Measurements from ENCODE around the gene PROCR.
"Not testable (repeated sequence)": the region's sequence is repeated elsewhere in the genome, so short reads cannot be mapped to it uniquely, and the experiment has no call there.

PROCR gene

GRCh38 chr20:35165221-35166185 is 6.4 kb upstream of the PROCR start:
- DNase-seq (ENCODE audit: low read depth in 2 of 2), result no peak

- no peak for DNase-seq (ENCODE audit: low read depth in 2 of 2)
Observed at GRCh38 chr20:35166242-35166830, 5.5 kb upstream of the PROCR start.

GRCh38 chr20:35167787-35168186 is 4.1 kb upstream of the PROCR start:
- DNase-seq (ENCODE audit: low read depth in 2 of 2), result no peak

- DNase-seq (ENCODE audit: low read depth in 2 of 2), result not testable (repeated sequence)
Observed at GRCh38 chr20:35168701-35169409, 3.0 kb upstream of the PROCR start.

- no peak for DNase-seq (ENCODE audit: low read depth in 2 of 2)
Observed at GRCh38 chr20:35171438-35171752, 477 bp upstream of the PROCR start.

- no peak for DNase-seq (ENCODE audit: low read depth in 2 of 2)
Observed at GRCh38 chr20:35172434-35172806, 548 bp downstream of the PROCR start.

- no peak for DNase-seq (ENCODE audit: low read depth in 2 of 2)
Observed at GRCh38 chr20:35173576-35174192, 1.8 kb downstream of the PROCR start.

- no peak for DNase-seq (ENCODE audit: low read depth in 2 of 2)
Observed at GRCh38 chr20:35174458-35175216, 2.8 kb downstream of the PROCR start.

- no peak for DNase-seq (ENCODE audit: low read depth in 2 of 2)
Observed at GRCh38 chr20:35176132-35176531, 4.3 kb downstream of the PROCR start.

- DNase-seq (ENCODE audit: low read depth in 2 of 2), result no peak
Observed at GRCh38 chr20:35179292-35180212, 7.7 kb downstream of the PROCR start.

- no peak for DNase-seq (ENCODE audit: low read depth in 2 of 2)
Observed at GRCh38 chr20:35180266-35180665, 8.4 kb downstream of the PROCR start.

- no peak for DNase-seq (ENCODE audit: low read depth in 2 of 2)
Observed at GRCh38 chr20:35181731-35182130, 9.9 kb downstream of the PROCR start.

GRCh38 chr20:35186691-35187289 is 14.9 kb downstream of the PROCR start:
- not testable (repeated sequence) for DNase-seq (ENCODE audit: low read depth in 2 of 2)

- no peak for DNase-seq (ENCODE audit: low read depth in 2 of 2)
Observed at GRCh38 chr20:35187584-35188190, 15.8 kb downstream of the PROCR start.

GRCh38 chr20:35189223-35189622 is 17.4 kb downstream of the PROCR start:
- not testable (repeated sequence) for DNase-seq (ENCODE audit: low read depth in 2 of 2)

- no peak for DNase-seq (ENCODE audit: low read depth in 2 of 2)
Observed at GRCh38 chr20:35190556-35190955, 18.7 kb downstream of the PROCR start.

- DNase-seq (ENCODE audit: low read depth in 2 of 2), result no peak
Observed at GRCh38 chr20:35191419-35192117, 19.7 kb downstream of the PROCR start.

- DNase-seq (ENCODE audit: low read depth in 2 of 2), result no peak
Observed at GRCh38 chr20:35192118-35192872, 20.4 kb downstream of the PROCR start.

All from stimulated activated CD4-positive, alpha-beta T cell treated with anti-CD3 and anti-CD28 coated beads, Interleukin-12 subunit alpha, Interleukin-12 subunit beta, amount 100 ng/mL, for 24 hours (primary cell).